Fibroblast of pulmonary artery (primary cell): ENCODE results near the gene TTC7B.

Experiments used
- DNase-seq: peaks from one replicate; pipeline ENCODE4 v3.0.0-alpha.2; 2010; ENCODE audit warnings: low read depth
- H3K4me3 ChIP-seq: replicated peaks from 2 replicates; pipeline ENCODE4 v1.5.1; 2011; ENCODE audit warnings: low read depth, mild to moderate bottlenecking, control low read depth, low read length, moderate library complexity
- TF ChIP-seq, protein P1 (sequence below): IDR thresholded peaks from 2 replicates; pipeline ENCODE4 v1.5.1; 2011; ENCODE audit warnings: mild to moderate bottlenecking, control low read depth, low read length, inconsistent platforms; ENCODE audit errors: missing control alignments

The TTC7B gene

DNA sequence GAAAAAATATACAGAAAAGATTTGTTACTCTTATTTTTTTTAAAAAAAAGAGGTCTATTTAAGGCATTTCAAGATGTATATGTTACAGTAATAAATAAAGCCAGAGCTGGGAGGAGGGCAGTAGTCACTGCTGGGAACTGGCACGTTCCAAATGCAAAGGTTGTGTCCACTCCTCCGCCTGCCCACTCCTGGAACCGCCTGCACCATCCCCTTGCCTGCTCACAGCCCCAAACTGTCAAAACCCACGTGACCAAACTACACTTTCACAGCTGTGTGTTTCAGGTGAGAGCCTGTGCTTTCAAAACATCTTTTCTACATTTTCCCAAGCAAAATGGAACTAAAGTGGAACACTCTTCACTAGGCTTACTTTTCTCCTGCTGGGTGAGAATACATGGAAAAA lies 160.4 kb downstream of the TTC7B start:
- DNase-seq: no peak
- TF ChIP-seq, protein P1, sequence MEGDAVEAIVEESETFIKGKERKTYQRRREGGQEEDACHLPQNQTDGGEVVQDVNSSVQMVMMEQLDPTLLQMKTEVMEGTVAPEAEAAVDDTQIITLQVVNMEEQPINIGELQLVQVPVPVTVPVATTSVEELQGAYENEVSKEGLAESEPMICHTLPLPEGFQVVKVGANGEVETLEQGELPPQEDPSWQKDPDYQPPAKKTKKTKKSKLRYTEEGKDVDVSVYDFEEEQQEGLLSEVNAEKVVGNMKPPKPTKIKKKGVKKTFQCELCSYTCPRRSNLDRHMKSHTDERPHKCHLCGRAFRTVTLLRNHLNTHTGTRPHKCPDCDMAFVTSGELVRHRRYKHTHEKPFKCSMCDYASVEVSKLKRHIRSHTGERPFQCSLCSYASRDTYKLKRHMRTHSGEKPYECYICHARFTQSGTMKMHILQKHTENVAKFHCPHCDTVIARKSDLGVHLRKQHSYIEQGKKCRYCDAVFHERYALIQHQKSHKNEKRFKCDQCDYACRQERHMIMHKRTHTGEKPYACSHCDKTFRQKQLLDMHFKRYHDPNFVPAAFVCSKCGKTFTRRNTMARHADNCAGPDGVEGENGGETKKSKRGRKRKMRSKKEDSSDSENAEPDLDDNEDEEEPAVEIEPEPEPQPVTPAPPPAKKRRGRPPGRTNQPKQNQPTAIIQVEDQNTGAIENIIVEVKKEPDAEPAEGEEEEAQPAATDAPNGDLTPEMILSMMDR: no peak

DNA sequence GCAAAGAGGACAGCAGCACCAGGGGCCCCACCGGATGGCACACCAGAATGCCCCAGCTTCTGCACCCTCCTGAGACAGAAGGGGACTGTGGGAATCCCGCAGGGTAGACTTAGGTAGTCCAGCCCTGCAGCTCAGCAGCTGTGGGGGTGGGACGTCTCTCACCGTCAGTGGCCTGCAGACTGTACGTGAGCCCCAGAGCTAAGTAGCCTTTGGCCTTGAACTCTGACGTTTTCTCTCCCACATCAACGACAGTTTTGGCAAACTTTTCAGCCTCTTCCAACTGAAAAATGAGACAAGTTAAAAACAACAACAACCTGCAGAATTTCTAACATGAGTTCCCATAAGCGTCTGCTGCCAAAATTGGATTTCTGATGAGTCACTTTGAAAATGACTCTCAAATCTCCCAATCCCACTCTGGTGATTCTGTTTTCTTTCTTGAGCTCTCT lies 161.4 kb downstream of the TTC7B start:
- TF ChIP-seq, protein P1: no peak
- H3K4me3 ChIP-seq: no peak overlapping the region
- peak; percentile 39 for DNase-seq

More for the DNA sequence above, 160.4 kb downstream of the TTC7B start:
- H3K4me3 ChIP-seq: no peak overlapping the region

DNA sequence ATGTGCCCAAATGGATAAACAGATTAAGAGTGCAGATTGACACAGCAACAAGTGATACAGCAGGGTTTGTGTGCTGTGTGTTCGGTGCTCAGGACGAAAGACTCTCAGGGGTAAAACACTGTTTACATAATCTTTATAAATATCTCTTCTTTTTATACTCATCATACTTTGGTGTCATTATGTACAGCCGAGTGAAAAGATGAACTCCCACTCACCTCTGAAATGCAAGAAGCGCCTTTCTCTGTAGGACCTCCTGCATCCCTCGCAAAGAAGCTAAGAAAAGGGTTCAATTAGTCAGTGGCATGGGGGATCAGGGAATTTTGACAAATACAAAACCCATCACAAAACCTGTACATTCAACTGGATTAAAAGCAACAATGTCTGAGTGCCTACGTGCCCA lies 163.6 kb downstream of the TTC7B start:
- TF ChIP-seq, protein P1: no peak

DNA sequence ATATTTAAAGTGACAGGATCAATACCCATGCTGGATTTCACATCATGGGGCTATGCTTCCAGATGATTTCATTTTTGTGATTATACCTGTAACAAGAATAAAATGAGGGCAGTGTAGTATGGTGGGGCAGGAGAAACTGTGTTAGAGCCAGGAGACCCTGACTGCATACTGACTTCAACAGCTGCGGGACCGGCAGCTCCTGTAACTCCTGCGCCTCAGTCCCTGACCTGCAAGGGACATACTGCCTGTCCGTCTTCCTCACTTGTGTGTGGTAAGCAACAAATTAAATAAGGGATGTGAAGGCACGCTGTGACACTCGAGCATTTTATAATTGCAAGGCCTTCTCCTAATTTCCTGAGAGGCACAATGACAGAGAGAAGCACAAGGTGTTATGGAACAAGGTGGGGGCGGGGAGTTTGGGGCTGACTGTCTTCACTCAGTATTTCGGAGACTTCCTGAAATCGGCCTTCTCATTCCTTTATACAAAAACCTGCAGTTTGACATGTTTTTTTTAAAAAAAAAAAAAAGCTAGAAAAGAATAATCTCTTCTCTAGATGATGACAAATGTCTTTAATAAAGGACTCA lies 164.2 kb downstream of the TTC7B start:
- no peak overlapping the region for H3K4me3 ChIP-seq
- no peak for DNase-seq
- TF ChIP-seq, protein P1: no peak

More for the DNA sequence above, 163.6 kb downstream of the TTC7B start:
- no peak overlapping the region for H3K4me3 ChIP-seq
- DNase-seq: no peak

DNA sequence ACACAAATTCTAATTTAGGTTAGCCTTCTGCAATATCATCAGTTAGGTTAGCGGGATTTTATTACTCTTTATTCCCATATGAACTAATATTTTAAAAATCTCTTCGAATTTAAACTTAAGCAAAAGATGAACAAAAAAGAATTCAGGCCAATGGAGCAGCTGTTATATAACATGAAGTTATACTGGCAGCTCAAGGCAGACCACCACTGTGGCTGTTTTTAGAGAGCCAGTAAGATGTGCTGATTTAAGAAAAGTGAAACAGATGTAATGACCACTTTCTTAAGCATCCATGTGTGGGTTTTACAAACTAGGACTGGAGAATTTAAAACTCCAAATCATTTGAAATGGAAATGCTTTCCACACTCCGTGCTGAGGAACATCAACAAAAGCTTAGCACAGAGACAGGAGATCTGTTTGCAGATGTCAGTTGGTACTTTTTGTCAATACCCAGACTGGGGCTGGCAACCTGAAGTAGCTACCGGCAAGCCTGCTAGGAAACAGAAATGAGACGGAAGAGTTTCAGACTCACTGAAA lies 164.9 kb downstream of the TTC7B start:
- TF ChIP-seq, protein P1: no peak
- no peak overlapping the region for H3K4me3 ChIP-seq
- no peak for DNase-seq

DNA sequence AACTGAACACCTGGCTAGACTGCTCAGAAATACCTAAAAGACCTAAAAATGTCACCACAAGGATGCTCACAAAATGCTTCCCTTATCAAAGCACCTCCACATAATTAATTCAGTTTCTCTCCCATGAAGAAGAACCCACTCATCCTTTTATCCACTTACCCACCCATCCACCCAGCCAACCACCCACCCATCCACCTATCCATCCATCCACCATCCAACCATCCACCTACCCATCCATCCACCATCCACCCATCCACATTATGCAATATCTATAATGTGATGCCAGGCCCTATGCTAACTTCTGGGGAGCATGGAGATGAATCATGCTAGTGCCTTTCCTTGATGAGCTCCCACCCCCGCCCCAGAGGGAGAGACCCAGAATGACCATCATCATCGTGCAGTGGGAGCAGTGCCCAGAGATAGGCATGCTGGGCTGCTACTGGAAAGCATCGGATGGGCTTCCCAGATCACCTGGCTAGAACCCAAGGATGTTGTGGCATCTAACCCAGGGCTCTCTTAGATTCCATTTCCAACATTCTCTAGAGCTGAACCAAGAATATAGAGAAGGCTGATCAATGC lies 166.6 kb downstream of the TTC7B start:
- H3K4me3 ChIP-seq: no peak overlapping the region
- TF ChIP-seq, protein P1: no peak
- DNase-seq: no peak

DNA sequence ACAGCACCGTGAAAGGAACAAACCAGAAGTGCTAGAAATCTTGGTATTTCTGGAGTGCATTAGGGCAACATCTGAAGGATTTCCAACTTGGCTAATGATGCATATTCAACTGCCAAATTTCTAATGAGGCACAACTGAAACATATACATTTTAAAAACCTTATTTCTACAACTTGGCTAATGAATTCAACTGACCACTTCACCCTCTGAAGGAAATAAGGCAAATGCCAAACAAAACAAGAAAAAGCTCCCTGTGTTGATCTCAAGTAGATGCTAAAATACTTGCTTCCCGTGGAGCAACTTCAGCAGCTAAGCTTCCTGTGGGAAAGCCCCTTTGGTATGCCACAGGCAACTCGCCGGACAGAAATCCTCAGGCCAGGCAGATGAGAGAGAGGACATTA lies 167.1 kb downstream of the TTC7B start:
- no peak overlapping the region for H3K4me3 ChIP-seq
- DNase-seq: peak; percentile 41
- TF ChIP-seq, protein P1: no peak
